ENCODE measurements around the gene NT5M.

DNA sequence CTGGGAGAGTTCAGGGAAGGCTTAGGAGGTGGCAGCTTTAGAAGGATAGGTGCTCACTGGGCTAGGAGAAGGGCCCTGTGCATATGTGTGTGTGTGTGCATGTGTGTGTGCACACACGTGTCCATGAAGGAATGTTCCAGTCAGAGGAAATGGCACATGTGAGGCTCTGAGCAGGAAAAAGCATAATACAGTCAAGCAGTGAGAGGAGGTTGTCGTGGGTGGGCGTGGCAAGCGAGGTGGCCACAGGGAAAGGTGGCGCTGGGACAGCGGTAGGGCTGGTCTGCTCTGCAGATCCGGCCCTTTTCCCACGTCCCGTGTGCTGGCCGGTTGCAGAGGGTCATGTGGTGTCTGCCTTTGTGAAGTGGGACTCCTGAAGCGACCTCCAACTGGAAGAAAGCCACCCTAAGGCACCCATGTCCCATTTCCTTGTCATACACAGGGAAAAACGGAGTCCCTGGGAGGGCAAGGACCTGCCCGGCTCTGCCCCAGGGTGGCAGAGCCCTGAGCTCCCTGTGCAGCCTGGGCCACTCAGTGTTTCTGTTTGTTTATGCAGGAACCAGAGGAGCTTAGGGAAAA, 40.1 kb downstream of the NT5M start:
- TF ChIP-seq, protein P1, sequence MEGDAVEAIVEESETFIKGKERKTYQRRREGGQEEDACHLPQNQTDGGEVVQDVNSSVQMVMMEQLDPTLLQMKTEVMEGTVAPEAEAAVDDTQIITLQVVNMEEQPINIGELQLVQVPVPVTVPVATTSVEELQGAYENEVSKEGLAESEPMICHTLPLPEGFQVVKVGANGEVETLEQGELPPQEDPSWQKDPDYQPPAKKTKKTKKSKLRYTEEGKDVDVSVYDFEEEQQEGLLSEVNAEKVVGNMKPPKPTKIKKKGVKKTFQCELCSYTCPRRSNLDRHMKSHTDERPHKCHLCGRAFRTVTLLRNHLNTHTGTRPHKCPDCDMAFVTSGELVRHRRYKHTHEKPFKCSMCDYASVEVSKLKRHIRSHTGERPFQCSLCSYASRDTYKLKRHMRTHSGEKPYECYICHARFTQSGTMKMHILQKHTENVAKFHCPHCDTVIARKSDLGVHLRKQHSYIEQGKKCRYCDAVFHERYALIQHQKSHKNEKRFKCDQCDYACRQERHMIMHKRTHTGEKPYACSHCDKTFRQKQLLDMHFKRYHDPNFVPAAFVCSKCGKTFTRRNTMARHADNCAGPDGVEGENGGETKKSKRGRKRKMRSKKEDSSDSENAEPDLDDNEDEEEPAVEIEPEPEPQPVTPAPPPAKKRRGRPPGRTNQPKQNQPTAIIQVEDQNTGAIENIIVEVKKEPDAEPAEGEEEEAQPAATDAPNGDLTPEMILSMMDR (IDR thresholded peaks at IDR 0.05 in 4 of 5, conservative IDR thresholded peaks at IDR 0.05 in 1 of 5): no peak
- TF ChIP-seq POLR2A (IDR thresholded peaks at IDR 0.05): no peak

Measured in gastrocnemius medialis (tissue), 4 donors.